Progenitor cell of endocrine pancreas (in vitro differentiated cells): Measurements from ENCODE around the gene F11R. TPM values are rescaled to one million over a fixed set of nuclear protein-coding genes. Genes with fewer than 3 reads are reported as not detected.

ENCODE experiments used
- DNase-seq: peaks from one replicate; pipeline ENCODE4 v3.0.0; 2021; ENCODE audit warnings: low spot score; ENCODE audit not compliant: unreplicated experiment
- H3K27ac Mint-ChIP-seq: 2 replicates; pipeline ENCODE4 v1.8.0; 2021; ENCODE audit warnings: mild to moderate bottlenecking, moderate library complexity, mixed read lengths
- H3K27me3 Mint-ChIP-seq: 2 replicates; pipeline ENCODE4 v1.8.0; 2021; ENCODE audit warnings: mixed read lengths
- H3K36me3 Mint-ChIP-seq: 2 replicates; pipeline ENCODE4 v1.8.0; 2022; ENCODE audit warnings: mixed read lengths; ENCODE audit not compliant: insufficient read depth
- H3K4me1 Mint-ChIP-seq: 2 replicates; pipeline ENCODE4 v1.8.0; 2021; ENCODE audit warnings: low read depth, mixed read lengths
- H3K4me3 Mint-ChIP-seq: 2 replicates; pipeline ENCODE4 v1.8.0; 2021; ENCODE audit warnings: low read depth, mild to moderate bottlenecking, moderate library complexity, mixed read lengths
- H3K9me3 Mint-ChIP-seq: 2 replicates; pipeline ENCODE4 v1.8.0; 2021; ENCODE audit warnings: low read depth, mixed read lengths
- CTCF ChIP-seq: fragments of 200-600 bp; sonication (generic); IDR thresholded peaks from one replicate; pipeline ENCODE4 v1.5.0; 2021; ENCODE audit warnings: antibody characterized with exemption, mild to moderate bottlenecking; ENCODE audit not compliant: unreplicated experiment
- total RNA-seq: library from RNA; stranded (reverse); gene quantifications from 2 replicates; pipeline ENCODE4 v1.2.1, GENCODE V29; 2021

F11R gene
- total RNA-seq, 1 donor from 2014 or later, result 149 TPM

- no peak for TF ChIP-seq CTCF
- Mint-ChIP-seq H3K4me1 (peaks cover 9% of the 10 kb centered on the region), H3K9me3 (peaks cover 9% of the 10 kb centered on the region), H3K36me3 (peaks cover 9% of the 10 kb centered on the region), H3K27me3 (peaks cover 31% of the 10 kb centered on the region), H3K27ac (no peak overlapping the region), H3K4me3 (no peak overlapping the region)
- no peak for DNase-seq
These were observed 41.7 kb downstream of the F11R start for GRCh38 chr1:160979286-160979685.

- Mint-ChIP-seq H3K36me3 (peaks cover 7% of the 10 kb centered on the region), H3K4me1 (peaks cover 9% of the 10 kb centered on the region)
- no peak for TF ChIP-seq CTCF
These were observed 42.4 kb downstream of the F11R start for GRCh38 chr1:160978510-160978927.

GRCh38 chr1:160975026-160975425, 45.9 kb downstream of the F11R start:
- no peaks in the 10 kb centered on the region for H3K9me3 Mint-ChIP-seq
- TF ChIP-seq CTCF, result no peak
- H3K4me1 Mint-ChIP-seq, result no peaks in the 10 kb centered on the region
- peaks cover 8% of the 10 kb centered on the region for H3K27me3 Mint-ChIP-seq
- no peak overlapping the region for H3K27ac Mint-ChIP-seq
- no peaks in the 10 kb centered on the region for H3K36me3 Mint-ChIP-seq
- no peak overlapping the region for H3K4me3 Mint-ChIP-seq
- DNase-seq, result no peak

More at GRCh38 chr1:160978510-160978927, 42.4 kb downstream of the F11R start:
- no peak overlapping the region for H3K4me3 Mint-ChIP-seq
- H3K27me3 Mint-ChIP-seq, result peaks cover 29% of the 10 kb centered on the region
- no peak overlapping the region for H3K27ac Mint-ChIP-seq
- H3K9me3 Mint-ChIP-seq, result peaks cover 8% of the 10 kb centered on the region
- no peak for DNase-seq

- no peaks in the 10 kb centered on the region for H3K4me1 Mint-ChIP-seq
- TF ChIP-seq CTCF, result no peak
- H3K9me3 Mint-ChIP-seq, result no peaks in the 10 kb centered on the region
- H3K27ac Mint-ChIP-seq, result no peak overlapping the region
- H3K4me3 Mint-ChIP-seq, result no peak overlapping the region
- no peaks in the 10 kb centered on the region for H3K36me3 Mint-ChIP-seq
- peaks cover 3% of the 10 kb centered on the region for H3K27me3 Mint-ChIP-seq
- DNase-seq, result no peak
These were observed 47.5 kb downstream of the F11R start for GRCh38 chr1:160973491-160973890.

GRCh38 chr1:160972939-160973338, 48.0 kb downstream of the F11R start:
- H3K27me3 Mint-ChIP-seq, result peaks cover 3% of the 10 kb centered on the region
- DNase-seq, result no peak
- no peaks in the 10 kb centered on the region for H3K4me1 Mint-ChIP-seq
- H3K36me3 Mint-ChIP-seq, result no peaks in the 10 kb centered on the region
- H3K4me3 Mint-ChIP-seq, result no peak overlapping the region
- no peak for TF ChIP-seq CTCF
- H3K9me3 Mint-ChIP-seq, result no peaks in the 10 kb centered on the region
- H3K27ac Mint-ChIP-seq, result peak overlapping the region; percentile 2
